Measurements from ENCODE around the gene TSHZ1.

Gene TSHZ1

GRCh38 chr18:75277610-75277928 lies 67.0 kb downstream of the TSHZ1 start:
- TF ChIP-seq, protein P1, sequence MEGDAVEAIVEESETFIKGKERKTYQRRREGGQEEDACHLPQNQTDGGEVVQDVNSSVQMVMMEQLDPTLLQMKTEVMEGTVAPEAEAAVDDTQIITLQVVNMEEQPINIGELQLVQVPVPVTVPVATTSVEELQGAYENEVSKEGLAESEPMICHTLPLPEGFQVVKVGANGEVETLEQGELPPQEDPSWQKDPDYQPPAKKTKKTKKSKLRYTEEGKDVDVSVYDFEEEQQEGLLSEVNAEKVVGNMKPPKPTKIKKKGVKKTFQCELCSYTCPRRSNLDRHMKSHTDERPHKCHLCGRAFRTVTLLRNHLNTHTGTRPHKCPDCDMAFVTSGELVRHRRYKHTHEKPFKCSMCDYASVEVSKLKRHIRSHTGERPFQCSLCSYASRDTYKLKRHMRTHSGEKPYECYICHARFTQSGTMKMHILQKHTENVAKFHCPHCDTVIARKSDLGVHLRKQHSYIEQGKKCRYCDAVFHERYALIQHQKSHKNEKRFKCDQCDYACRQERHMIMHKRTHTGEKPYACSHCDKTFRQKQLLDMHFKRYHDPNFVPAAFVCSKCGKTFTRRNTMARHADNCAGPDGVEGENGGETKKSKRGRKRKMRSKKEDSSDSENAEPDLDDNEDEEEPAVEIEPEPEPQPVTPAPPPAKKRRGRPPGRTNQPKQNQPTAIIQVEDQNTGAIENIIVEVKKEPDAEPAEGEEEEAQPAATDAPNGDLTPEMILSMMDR (IDR thresholded peaks at IDR 0.05; ENCODE audit: insufficient read depth, low read depth, low read length, missing control alignments) = no peak
- no peak overlapping the region for H3K4me3 ChIP-seq (ENCODE audit: low read depth, low read length)
- no peak for DNase-seq (ENCODE audit: low read depth)

DNA sequence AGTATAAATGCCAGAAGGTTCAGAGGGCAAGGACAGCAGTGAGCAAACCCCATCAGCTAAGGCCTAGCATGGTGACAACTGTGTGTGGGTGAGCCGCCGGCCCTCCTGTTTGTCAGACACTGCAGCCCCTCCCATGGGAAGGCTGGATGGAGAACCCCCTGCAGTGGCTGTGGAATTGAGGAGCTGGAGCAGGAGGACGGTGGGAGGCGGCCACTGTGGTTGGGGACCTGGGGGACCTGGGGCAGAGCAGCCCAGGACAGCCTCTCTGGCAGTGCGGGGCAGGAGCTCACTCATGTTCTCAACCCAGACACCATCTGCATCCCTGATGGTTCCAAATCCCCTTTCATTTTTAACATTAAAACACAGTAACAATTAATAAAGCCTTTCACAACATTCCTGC lies 68.8 kb downstream of the TSHZ1 start:
- H3K4me3 ChIP-seq (ENCODE audit: low read depth, low read length) = no peak overlapping the region
- DNase-seq (ENCODE audit: low read depth) = no peak
- TF ChIP-seq, protein P1 (IDR thresholded peaks at IDR 0.05; ENCODE audit: insufficient read depth, low read depth, low read length, missing control alignments) = no peak

GRCh38 chr18:75280427-75281280 lies 70.1 kb downstream of the TSHZ1 start:
- no peak for DNase-seq (ENCODE audit: low read depth)
- TF ChIP-seq, protein P1 (IDR thresholded peaks at IDR 0.05; ENCODE audit: insufficient read depth, low read depth, low read length, missing control alignments) = no peak
- H3K4me3 ChIP-seq (ENCODE audit: low read depth, low read length) = no peak overlapping the region

- H3K4me3 ChIP-seq (ENCODE audit: low read depth, low read length) = no peak overlapping the region
- DNase-seq (ENCODE audit: low read depth) = no peak
- TF ChIP-seq, protein P1 (IDR thresholded peaks at IDR 0.05; ENCODE audit: insufficient read depth, low read depth, low read length, missing control alignments) = no peak
Observed at GRCh38 chr18:75282746-75283145, 72.1 kb downstream of the TSHZ1 start.

DNA sequence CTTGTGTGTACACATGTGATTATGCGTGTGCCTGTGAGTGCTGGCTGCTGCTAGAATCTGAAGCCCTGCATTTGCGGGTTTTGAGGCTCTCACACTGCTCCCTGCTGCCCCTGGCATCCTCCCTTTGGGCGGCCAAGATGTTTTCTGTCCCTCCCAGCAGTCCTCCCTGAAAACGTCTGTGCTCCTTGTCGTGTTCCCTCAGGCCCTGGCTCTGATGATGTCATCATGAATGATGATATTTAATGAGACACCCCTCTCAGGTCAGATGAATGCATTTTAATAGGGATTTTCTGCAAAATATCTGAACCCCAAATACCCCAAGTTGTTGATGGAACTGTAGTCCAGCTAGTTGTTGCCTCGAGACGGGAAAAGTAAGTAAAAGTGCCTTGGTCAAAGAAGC lies 73.1 kb downstream of the TSHZ1 start:
- TF ChIP-seq, protein P1 (IDR thresholded peaks at IDR 0.05; ENCODE audit: insufficient read depth, low read depth, low read length, missing control alignments) = no peak
- no peak for DNase-seq (ENCODE audit: low read depth)
- H3K4me3 ChIP-seq (ENCODE audit: low read depth, low read length) = no peak overlapping the region

GRCh38 chr18:75284566-75284965 lies 74.0 kb downstream of the TSHZ1 start:
- TF ChIP-seq, protein P1 (IDR thresholded peaks at IDR 0.05; ENCODE audit: insufficient read depth, low read depth, low read length, missing control alignments) = no peak
- no peak overlapping the region for H3K4me3 ChIP-seq (ENCODE audit: low read depth, low read length)
- DNase-seq (ENCODE audit: low read depth) = no peak

GRCh38 chr18:75285876-75286275 lies 75.3 kb downstream of the TSHZ1 start:
- TF ChIP-seq, protein P1 (IDR thresholded peaks at IDR 0.05; ENCODE audit: insufficient read depth, low read depth, low read length, missing control alignments) = no peak
- no peak overlapping the region for H3K4me3 ChIP-seq (ENCODE audit: low read depth, low read length)
- DNase-seq (ENCODE audit: low read depth) = no peak

All from GM12865 (cell line).